Measurements from ENCODE around the gene LRRC49.

DNA sequence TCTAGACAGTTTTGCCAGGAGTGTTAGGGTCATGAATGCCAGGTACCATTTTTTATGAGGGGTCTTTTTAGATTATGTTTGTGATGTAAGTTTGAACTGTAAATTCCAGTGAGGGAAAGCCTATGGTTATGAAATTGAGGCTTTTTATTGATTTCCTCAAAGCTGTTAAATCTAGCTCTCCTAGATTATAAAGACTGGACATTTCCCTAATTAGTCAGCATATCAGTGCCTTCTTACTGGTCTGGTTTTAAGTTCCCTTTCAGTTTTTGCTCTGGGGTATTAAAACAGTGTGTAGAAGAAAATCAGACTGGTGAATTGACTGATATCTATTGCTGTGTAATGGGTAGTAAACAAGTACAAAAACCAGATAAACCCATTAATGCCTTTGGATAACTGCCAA lies 39.2 kb downstream of the LRRC49 start:
- TF ChIP-seq CHD2 (IDR thresholded peaks at IDR 0.05; ENCODE audit: borderline replicate concordance, low read depth, low read length), result no peak
- TF ChIP-seq, protein P1, sequence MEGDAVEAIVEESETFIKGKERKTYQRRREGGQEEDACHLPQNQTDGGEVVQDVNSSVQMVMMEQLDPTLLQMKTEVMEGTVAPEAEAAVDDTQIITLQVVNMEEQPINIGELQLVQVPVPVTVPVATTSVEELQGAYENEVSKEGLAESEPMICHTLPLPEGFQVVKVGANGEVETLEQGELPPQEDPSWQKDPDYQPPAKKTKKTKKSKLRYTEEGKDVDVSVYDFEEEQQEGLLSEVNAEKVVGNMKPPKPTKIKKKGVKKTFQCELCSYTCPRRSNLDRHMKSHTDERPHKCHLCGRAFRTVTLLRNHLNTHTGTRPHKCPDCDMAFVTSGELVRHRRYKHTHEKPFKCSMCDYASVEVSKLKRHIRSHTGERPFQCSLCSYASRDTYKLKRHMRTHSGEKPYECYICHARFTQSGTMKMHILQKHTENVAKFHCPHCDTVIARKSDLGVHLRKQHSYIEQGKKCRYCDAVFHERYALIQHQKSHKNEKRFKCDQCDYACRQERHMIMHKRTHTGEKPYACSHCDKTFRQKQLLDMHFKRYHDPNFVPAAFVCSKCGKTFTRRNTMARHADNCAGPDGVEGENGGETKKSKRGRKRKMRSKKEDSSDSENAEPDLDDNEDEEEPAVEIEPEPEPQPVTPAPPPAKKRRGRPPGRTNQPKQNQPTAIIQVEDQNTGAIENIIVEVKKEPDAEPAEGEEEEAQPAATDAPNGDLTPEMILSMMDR (IDR thresholded peaks at IDR 0.05 in 2 of 3, conservative IDR thresholded peaks at IDR 0.05 in 1 of 3; ENCODE audit: control insufficient read depth in 2 of 3, extremely low read depth in 1 of 3, insufficient read depth in 1 of 3, low read depth in 3 of 3, low read length in 3 of 3), result no peak
- TF ChIP-seq, protein P2, sequence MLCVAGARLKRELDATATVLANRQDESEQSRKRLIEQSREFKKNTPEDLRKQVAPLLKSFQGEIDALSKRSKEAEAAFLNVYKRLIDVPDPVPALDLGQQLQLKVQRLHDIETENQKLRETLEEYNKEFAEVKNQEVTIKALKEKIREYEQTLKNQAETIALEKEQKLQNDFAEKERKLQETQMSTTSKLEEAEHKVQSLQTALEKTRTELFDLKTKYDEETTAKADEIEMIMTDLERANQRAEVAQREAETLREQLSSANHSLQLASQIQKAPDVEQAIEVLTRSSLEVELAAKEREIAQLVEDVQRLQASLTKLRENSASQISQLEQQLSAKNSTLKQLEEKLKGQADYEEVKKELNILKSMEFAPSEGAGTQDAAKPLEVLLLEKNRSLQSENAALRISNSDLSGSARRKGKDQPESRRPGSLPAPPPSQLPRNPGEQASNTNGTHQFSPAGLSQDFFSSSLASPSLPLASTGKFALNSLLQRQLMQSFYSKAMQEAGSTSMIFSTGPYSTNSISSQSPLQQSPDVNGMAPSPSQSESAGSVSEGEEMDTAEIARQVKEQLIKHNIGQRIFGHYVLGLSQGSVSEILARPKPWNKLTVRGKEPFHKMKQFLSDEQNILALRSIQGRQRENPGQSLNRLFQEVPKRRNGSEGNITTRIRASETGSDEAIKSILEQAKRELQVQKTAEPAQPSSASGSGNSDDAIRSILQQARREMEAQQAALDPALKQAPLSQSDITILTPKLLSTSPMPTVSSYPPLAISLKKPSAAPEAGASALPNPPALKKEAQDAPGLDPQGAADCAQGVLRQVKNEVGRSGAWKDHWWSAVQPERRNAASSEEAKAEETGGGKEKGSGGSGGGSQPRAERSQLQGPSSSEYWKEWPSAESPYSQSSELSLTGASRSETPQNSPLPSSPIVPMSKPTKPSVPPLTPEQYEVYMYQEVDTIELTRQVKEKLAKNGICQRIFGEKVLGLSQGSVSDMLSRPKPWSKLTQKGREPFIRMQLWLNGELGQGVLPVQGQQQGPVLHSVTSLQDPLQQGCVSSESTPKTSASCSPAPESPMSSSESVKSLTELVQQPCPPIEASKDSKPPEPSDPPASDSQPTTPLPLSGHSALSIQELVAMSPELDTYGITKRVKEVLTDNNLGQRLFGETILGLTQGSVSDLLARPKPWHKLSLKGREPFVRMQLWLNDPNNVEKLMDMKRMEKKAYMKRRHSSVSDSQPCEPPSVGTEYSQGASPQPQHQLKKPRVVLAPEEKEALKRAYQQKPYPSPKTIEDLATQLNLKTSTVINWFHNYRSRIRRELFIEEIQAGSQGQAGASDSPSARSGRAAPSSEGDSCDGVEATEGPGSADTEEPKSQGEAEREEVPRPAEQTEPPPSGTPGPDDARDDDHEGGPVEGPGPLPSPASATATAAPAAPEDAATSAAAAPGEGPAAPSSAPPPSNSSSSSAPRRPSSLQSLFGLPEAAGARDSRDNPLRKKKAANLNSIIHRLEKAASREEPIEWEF (IDR thresholded peaks at IDR 0.05; ENCODE audit: insufficient replicate concordance, low read depth, low read length), result no peak
- TF ChIP-seq FOXK2 (IDR thresholded peaks at IDR 0.05), result no peak
- TF ChIP-seq, protein P3, sequence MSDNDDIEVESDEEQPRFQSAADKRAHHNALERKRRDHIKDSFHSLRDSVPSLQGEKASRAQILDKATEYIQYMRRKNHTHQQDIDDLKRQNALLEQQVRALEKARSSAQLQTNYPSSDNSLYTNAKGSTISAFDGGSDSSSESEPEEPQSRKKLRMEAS (IDR thresholded peaks at IDR 0.05; ENCODE audit: low read depth, low read length), result no peak
- TF ChIP-seq KDM1A (IDR thresholded peaks at IDR 0.05; ENCODE audit: borderline replicate concordance), result no peak
- no peak for TF ChIP-seq SP1 (IDR thresholded peaks at IDR 0.05; ENCODE audit: low read depth, low read length)
- TF ChIP-seq, protein P4, sequence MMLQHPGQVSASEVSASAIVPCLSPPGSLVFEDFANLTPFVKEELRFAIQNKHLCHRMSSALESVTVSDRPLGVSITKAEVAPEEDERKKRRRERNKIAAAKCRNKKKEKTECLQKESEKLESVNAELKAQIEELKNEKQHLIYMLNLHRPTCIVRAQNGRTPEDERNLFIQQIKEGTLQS (IDR thresholded peaks at IDR 0.05; ENCODE audit: borderline replicate concordance, extremely low read depth, low read depth, low read length), result no peak

Measured in GM12878 (cell line).